HG03520 (cell line): ENCODE measurements around the gene SYTL1.

Source experiments
- ATAC-seq: cut with Tn5 transposase; IDR thresholded peaks from one replicate; pipeline ENCODE4 v1.9.1; 2021; ENCODE audit warnings: mild to moderate bottlenecking, moderate library complexity; ENCODE audit not compliant: unreplicated experiment

The SYTL1 gene

GRCh38 chr1:27341525-27342252 is at the start of gene SYTL1:
Gene SYTL1, plus strand, starts transcription at chr1:27342022. Its CDS starts 3,313 bp downstream, at chr1:27345335.
- no peak for ATAC-seq

GRCh38 chr1:27292106-27292505 is 49.7 kb upstream of the SYTL1 start:
- no peak for ATAC-seq

- ATAC-seq = no peak
Observed at GRCh38 chr1:27293915-27294314, 47.9 kb upstream of the SYTL1 start.

GRCh38 chr1:27296773-27297291 is 45.0 kb upstream of the SYTL1 start:
- no peak for ATAC-seq

- ATAC-seq = no peak
Observed at GRCh38 chr1:27297903-27298302, 43.9 kb upstream of the SYTL1 start.

- ATAC-seq = no peak
Observed at GRCh38 chr1:27298632-27299384, 43.0 kb upstream of the SYTL1 start.

- no peak for ATAC-seq
Observed at GRCh38 chr1:27299385-27300271, 42.2 kb upstream of the SYTL1 start.

- ATAC-seq = no peak
Observed at GRCh38 chr1:27300341-27301051, 41.3 kb upstream of the SYTL1 start.

- no peak for ATAC-seq
Observed at GRCh38 chr1:27301052-27301422, 40.8 kb upstream of the SYTL1 start.

- no peak for ATAC-seq
Observed at GRCh38 chr1:27301582-27302199, 40.1 kb upstream of the SYTL1 start.

GRCh38 chr1:27302612-27303011 is 39.2 kb upstream of the SYTL1 start:
- no peak for ATAC-seq

- ATAC-seq = no peak
Observed at GRCh38 chr1:27303509-27303908, 38.3 kb upstream of the SYTL1 start.

GRCh38 chr1:27306071-27306470 is 35.8 kb upstream of the SYTL1 start:
- no peak for ATAC-seq

- ATAC-seq = no peak
Observed at GRCh38 chr1:27306892-27307761, 34.7 kb upstream of the SYTL1 start.

GRCh38 chr1:27307874-27308598 is 33.8 kb upstream of the SYTL1 start:
- no peak for ATAC-seq

- ATAC-seq = no peak
Observed at GRCh38 chr1:27314169-27314568, 27.7 kb upstream of the SYTL1 start.

GRCh38 chr1:27314737-27315136 is 27.1 kb upstream of the SYTL1 start:
- no peak for ATAC-seq

GRCh38 chr1:27316860-27317259 is 25.0 kb upstream of the SYTL1 start:
- no peak for ATAC-seq
